Right lobe of liver (tissue), 6 donors: Measurements from ENCODE around the gene AEBP1. TPM values are rescaled to one million over a fixed set of nuclear protein-coding genes. Genes with fewer than 3 reads are reported as not detected.

ENCODE experiments used
- ATAC-seq, 4 donors: fragments of 200-7000 bp; cut with Tn5 transposase; one replicate each; pipeline ENCODE4 v1.9.1; 2020; ENCODE audit warnings: mild to moderate bottlenecking in 4 of 4, moderate library complexity in 4 of 4
- DNase-seq, 3 donors: peaks; one replicate each; pipeline ENCODE4 v3.0.0-alpha.2; 2020
- H3K27ac ChIP-seq, 3 donors: fragments of 200-600 bp; one replicate each; pipeline ENCODE4 v1.8.0; 2022
- H3K27me3 ChIP-seq, 2 donors: fragments of 200-600 bp; one replicate each; pipeline ENCODE4 v1.8.0; 2022
- H3K36me3 ChIP-seq, 4 donors: fragments of 200-600 bp; sonication (generic) in 1 of 4; one replicate each; pipeline versions ENCODE4 v1.5.1 to v1.8.0; 2017 to 2022; ENCODE audit warnings: control low read depth in 1 of 4
- H3K4me1 ChIP-seq, 4 donors: fragments of 200-600 bp; sonication (generic) in 1 of 4; one replicate each; pipeline versions ENCODE4 v1.5.1 to v1.8.0; 2017 to 2022; ENCODE audit warnings: control low read depth in 1 of 4
- H3K4me3 ChIP-seq, 3 donors: fragments of 200-600 bp; one replicate each; pipeline ENCODE4 v1.8.0; 2022
- H3K9me3 ChIP-seq, 4 donors: fragments of 200-600 bp; sonication (generic) in 1 of 4; one replicate each; pipeline versions ENCODE4 v1.5.1 to v1.8.0; 2017 to 2022; ENCODE audit warnings: control low read depth in 1 of 4
- CTCF ChIP-seq, 4 donors: fragments of 200-600 bp in 3 of 4; fragments of 450-650 bp in 1 of 4; IDR thresholded peaks; one replicate each; pipeline versions ENCODE4 v1.5.1 to v1.8.0; 2016 to 2022; ENCODE audit warnings: antibody characterized with exemption in 4 of 4, mild to moderate bottlenecking in 2 of 4
- POLR2A ChIP-seq: fragments of 450-650 bp; IDR thresholded peaks from one replicate; pipeline ENCODE4 v1.6.1; 2017; ENCODE audit warnings: antibody characterized with exemption, mild to moderate bottlenecking
- WGBS: methylation state at CpG from one replicate; pipeline ENCODE4 v1.1.6; 2018; ENCODE audit warnings: low coverage, low lambda C conversion rate; ENCODE audit not compliant: insufficient coverage; ENCODE audit errors: missing lambda C conversion rate; 5-methylcytosine and 5-hydroxymethylcytosine counted together
- intact Hi-C, 2 donors: fragments of 100-400 bp; cut with DNase I; formaldehyde crosslinking; loops; one replicate each; pipeline versions ENCODE4 v1.11.2 to v1.14.1; 2022
- total RNA-seq, 6 experiments: library from RNA; depleted of rRNA in 2 of 6; stranded (reverse); fragments of >200 nt in 2 of 6; fragmentation: NEBNext Ultra II Directional in 3 of 6; extraction: Animal tissue kit (Norgen Biotek cat#: 25700) in 3 of 6; gene quantifications; one replicate each; pipeline versions ENCODE4 v1.1.0 to v1.2.4, GENCODE V29; 2016 to 2023
- donor health status: DM: no; HTN: yes; CAD: no.
- donor health status: DM: no; HTN: no; CAD: no.
- donor health status: DM: no; HTN: no; CAD: no.
- donor health status: DM: no; HTN: yes; CAD: no.
- donor health status: DM: no; HTN: yes; CAD: no.

The AEBP1 gene
- total RNA-seq, 6 experiments from 2014 or later: 7.8 to 37.8 (median 14.3) TPM

- Histone ChIP-seq H3K9me3 (no peaks in the 10 kb centered on the region), H3K4me1 (no peaks in the 10 kb centered on the region), H3K27ac (no peak overlapping the region), H3K4me3 (no peak overlapping the region), H3K27me3 (no peaks in the 10 kb centered on the region), H3K36me3 (no peaks in the 10 kb centered on the region)
- DNase-seq (no peak), ATAC-seq (no peak)
- TF ChIP-seq POLR2A (no peak), CTCF (IDR thresholded peaks at IDR 0.05) (no peak)
- WGBS: 72% methylated on average over 5 of the region's 9 CpGs
- intact Hi-C loops: no loop called here
Observed at GRCh38 chr7:44097064-44097932, 6.8 kb upstream of the AEBP1 start.

DNA sequence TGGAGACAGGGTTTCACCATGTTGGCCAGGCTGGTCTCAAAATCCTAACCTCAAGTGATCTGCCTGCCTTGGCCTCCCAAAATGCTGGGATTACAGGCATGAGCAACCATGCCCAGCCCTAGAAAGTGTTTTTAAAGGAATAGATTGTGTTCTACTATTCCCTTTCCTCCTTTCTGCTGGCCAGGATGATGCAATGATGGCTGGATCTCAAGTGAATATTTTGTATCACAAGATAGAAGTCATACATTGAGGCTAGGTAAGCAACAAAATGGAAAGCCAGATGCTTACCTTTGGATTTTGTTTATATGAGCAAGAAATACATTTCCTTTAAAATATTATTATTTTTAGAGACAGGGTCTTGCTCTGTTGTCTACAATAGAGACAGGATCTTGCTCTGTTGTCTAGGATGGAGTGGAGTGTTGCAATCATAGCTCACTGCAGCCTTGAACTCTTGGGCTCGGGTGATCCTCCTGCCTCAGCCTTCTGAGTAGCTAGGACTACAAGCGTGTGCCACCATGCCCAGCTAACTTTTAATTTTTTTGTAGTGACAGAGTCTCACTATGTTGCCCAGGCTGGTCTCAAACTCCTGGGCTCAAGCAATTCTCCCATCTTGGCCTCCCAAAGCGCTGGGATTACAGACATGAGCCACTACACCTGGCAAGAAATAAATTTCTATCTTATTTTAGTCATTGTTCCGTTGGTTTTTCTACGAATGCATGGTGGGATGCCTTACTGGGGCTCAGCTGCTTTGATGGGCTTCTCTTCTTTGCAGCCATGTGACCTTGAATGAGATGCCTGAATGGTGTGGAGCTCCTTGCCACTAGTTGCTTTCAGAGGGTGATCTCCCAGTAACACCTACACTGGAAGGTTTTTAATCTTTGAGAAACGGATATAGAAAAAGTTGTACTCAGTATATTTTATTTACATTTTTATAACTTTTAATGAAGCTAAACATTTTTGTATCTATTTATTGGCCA, 5.8 kb upstream of the AEBP1 start:
- H3K27me3 ChIP-seq: no peaks in the 10 kb centered on the region
- 78% methylated on average over 6 of the region's 6 CpGs for WGBS
- TF ChIP-seq POLR2A (no peak), CTCF (IDR thresholded peaks at IDR 0.05) (no peak)
- no peak overlapping the region for H3K4me3 ChIP-seq
- ATAC-seq: no peak
- no peaks in the 10 kb centered on the region for H3K4me1 ChIP-seq
- no peaks in the 10 kb centered on the region for H3K9me3 ChIP-seq
- no peak overlapping the region for H3K27ac ChIP-seq
- DNase-seq: no peak
- no peaks in the 10 kb centered on the region for H3K36me3 ChIP-seq
- intact Hi-C loops: no loop called here

DNA sequence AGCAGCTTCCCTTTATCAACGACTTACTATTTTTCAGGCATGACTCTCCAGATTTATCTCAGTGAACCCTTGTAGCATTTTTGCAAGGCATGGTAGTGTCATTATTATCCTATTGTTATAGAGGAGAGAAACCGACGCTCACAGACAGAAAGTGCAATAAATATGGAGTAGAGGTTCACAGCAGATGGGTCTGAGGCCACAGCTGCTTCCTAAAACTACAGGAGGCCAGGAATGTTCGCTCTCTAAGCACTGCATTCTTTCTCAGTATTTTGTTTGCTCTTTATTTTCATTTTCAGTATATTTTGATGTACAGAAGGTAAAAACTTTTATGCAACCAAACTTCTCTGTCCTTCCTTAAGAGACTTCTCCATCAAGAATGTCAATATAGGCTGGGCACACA, 4.5 kb upstream of the AEBP1 start:
- ATAC-seq (no peak), DNase-seq (no peak)
- WGBS: 57% methylated on average over 4 of the region's 4 CpGs
- Histone ChIP-seq H3K4me3 (no peak overlapping the region), H3K36me3 (no peaks in the 10 kb centered on the region), H3K27me3 (no peaks in the 10 kb centered on the region), H3K9me3 (no peaks in the 10 kb centered on the region), H3K27ac (no peak overlapping the region), H3K4me1 (no peaks in the 10 kb centered on the region)
- TF ChIP-seq CTCF (IDR thresholded peaks at IDR 0.05): no peak
- intact Hi-C loops: no loop called here

DNA sequence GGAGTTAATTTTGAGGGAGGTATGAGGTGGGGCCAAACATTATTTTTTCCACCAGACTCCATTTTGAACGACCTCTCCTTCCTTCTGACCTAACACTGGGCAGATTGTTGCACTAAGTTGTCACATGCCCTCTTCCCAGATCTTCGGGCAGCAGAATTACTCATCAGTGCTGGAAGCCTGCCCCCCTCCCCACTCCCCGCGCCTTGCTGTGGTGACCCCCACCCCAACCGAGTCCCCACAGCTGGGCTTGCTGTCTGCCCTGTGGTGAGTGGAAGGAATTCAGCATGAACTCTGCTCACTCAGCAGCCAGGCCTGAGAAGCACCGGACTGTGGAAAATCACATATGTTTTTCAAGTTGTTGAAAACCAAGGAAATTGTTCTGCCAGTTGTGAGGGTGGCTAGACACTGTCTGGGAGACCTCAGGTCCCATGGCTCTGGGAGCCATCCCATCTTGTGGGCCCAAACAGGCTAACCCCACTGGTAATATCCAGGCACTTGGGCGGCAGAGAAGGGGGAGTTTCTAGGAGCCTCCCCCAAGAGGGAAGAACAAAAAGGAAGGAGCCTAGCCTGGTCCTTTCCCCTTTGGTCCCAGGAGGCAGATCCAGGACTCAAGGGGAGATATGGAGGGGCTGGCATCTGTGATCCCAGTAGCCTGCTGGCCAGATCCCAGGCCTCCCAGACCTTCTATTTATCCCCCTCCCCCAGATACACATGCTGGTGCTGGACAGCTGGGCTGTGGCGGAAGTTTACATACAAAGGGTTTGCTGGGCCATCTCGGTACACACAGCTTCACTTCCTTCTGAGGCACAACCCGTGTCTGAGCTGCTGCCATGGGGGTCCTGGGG, 3.5 kb upstream of the AEBP1 start:
- Histone ChIP-seq H3K27me3 (no peaks in the 10 kb centered on the region), H3K4me1 (no peaks in the 10 kb centered on the region), H3K27ac (no peak overlapping the region), H3K36me3 (no peaks in the 10 kb centered on the region), H3K4me3 (no peak overlapping the region), H3K9me3 (no peaks in the 10 kb centered on the region)
- DNase-seq (no peak), ATAC-seq (no peak)
- WGBS: 70% methylated on average over 8 of the region's 10 CpGs
- TF ChIP-seq CTCF (IDR thresholded peaks at IDR 0.05): no peak
- TF ChIP-seq POLR2A: no peak
- intact Hi-C loops: no loop called here
